SK-N-SH (cell line): Measurements from ENCODE around the gene PSENEN. TPM values are rescaled to one million over a fixed set of nuclear protein-coding genes. Genes with fewer than 3 reads are reported as not detected.

Source experiments
- CTCF ChIA-PET: fragments of 300-600, 350-600 bp; formaldehyde crosslinking; extraction: SDS; loops from one replicate; lab custom pipeline; 2021; lab: Yijun Ruan, JAX
- POLR2A ChIA-PET: fragments of 350-600 bp; sonication (Branson Sonifier 250); formaldehyde crosslinking; extraction: SDS; loops from one replicate; lab custom pipeline; 2020; ENCODE audit warnings: antibody characterized with exemption, inconsistent platforms; lab: Yijun Ruan, JAX
- DNase-seq: peaks from one replicate; pipeline ENCODE4 v3.0.0; 2012
- H2AFZ ChIP-seq: fragments of 200-600 bp; sonication (generic); 2 replicates; pipeline ENCODE4 v1.8.1; 2016; ENCODE audit warnings: antibody characterized with exemption, mild to moderate bottlenecking, low read depth
- H3F3A ChIP-seq: fragments of 200-600 bp; sonication (generic); replicated peaks from 2 replicates; pipeline ENCODE3; 2016; ENCODE audit warnings: antibody characterized with exemption, mild to moderate bottlenecking; ENCODE audit not compliant: insufficient read depth
- H3K27ac ChIP-seq, 2 experiments: fragments of 200-500 bp in 1 of 2; fragments of 200-600 bp in 1 of 2; sonication (Bioruptor generic) in 1 of 2; sonication (generic), shearing (Covaris generic) in 1 of 2; 2 replicates each; pipeline versions ENCODE4 v1.5.1 to v1.6.1; 2014 to 2016; ENCODE audit warnings: low read depth in 2 of 2, inconsistent platforms in 1 of 2, low read length in 1 of 2, mild to moderate bottlenecking in 1 of 2, mixed read lengths in 1 of 2
- H3K27me3 ChIP-seq: fragments of 200-600 bp; sonication (generic), shearing (Covaris generic); 2 replicates; pipeline ENCODE4 v1.6.1; 2016; ENCODE audit warnings: mixed run types; ENCODE audit not compliant: insufficient read depth
- H3K36me3 ChIP-seq, 2 experiments: fragments of 200-500 bp in 1 of 2; fragments of 200-600 bp in 1 of 2; sonication (Bioruptor generic) in 1 of 2; sonication (generic) in 1 of 2; replicated peaks in 1 of 2; 2 replicates each; pipeline versions ENCODE3 to v1.5.1; 2014 to 2016; ENCODE audit warnings: low read length in 1 of 2, mild to moderate bottlenecking in 1 of 2; ENCODE audit not compliant: insufficient read depth in 2 of 2, control insufficient read depth in 1 of 2
- H3K4me1 ChIP-seq, 2 experiments: fragments of 200-500 bp in 1 of 2; fragments of 200-600 bp in 1 of 2; sonication (Bioruptor generic) in 1 of 2; sonication (generic), shearing (Covaris generic) in 1 of 2; 2 replicates each; pipeline versions ENCODE4 v1.5.1 to v1.6.1; 2014 to 2016; ENCODE audit warnings: low read depth in 1 of 2, low read length in 1 of 2, mixed run types in 1 of 2; ENCODE audit not compliant: insufficient read depth in 2 of 2, control insufficient read depth in 1 of 2
- H3K4me2 ChIP-seq: fragments of 200-600 bp; sonication (generic), shearing (Covaris generic); 2 replicates; pipeline ENCODE4 v1.6.1; 2017; ENCODE audit warnings: mixed run types
- H3K4me3 ChIP-seq, 2 experiments: fragments of 200-500 bp in 1 of 2; fragments of 200-600 bp in 1 of 2; sonication (Bioruptor generic) in 1 of 2; sonication (generic), shearing (Covaris generic) in 1 of 2; 2 replicates each; pipeline versions ENCODE4 v1.5.1 to v1.8.1; 2014 to 2016; ENCODE audit warnings: low read depth in 2 of 2, inconsistent platforms in 1 of 2, low read length in 1 of 2, mild to moderate bottlenecking in 1 of 2, mixed read lengths in 1 of 2, moderate library complexity in 1 of 2
- H3K79me2 ChIP-seq: fragments of 200-600 bp; sonication (generic); 2 replicates; pipeline ENCODE4 v1.8.1; 2017; ENCODE audit warnings: mild to moderate bottlenecking; ENCODE audit not compliant: insufficient read depth
- H3K9ac ChIP-seq: fragments of 200-600 bp; sonication (generic); 2 replicates; pipeline ENCODE4 v1.6.1; 2017; ENCODE audit warnings: mixed run types
- H3K9me2 ChIP-seq: fragments of 200-600 bp; sonication (generic); 2 replicates; pipeline ENCODE4 v1.6.1; 2017; ENCODE audit warnings: mixed run types
- H3K9me3 ChIP-seq: fragments of 200-600 bp; sonication (generic); 2 replicates; pipeline ENCODE4 v1.6.1; 2017; ENCODE audit warnings: mixed run types, mild to moderate bottlenecking, moderate library complexity
- H4K20me1 ChIP-seq: fragments of 200-600 bp; sonication (generic); 2 replicates; pipeline ENCODE4 v1.6.1; 2017; ENCODE audit warnings: mild to moderate bottlenecking, mixed run types; ENCODE audit not compliant: insufficient read depth
- ELF1 ChIP-seq: IDR thresholded peaks from 2 replicates; pipeline ENCODE4 v1.4.0; 2012
- FOXM1 ChIP-seq: IDR thresholded peaks from 2 replicates; pipeline ENCODE4 v1.4.0; 2012; ENCODE audit warnings: low read depth, mild to moderate bottlenecking
- GABPA ChIP-seq: IDR thresholded peaks from 2 replicates; pipeline ENCODE4 v1.4.0; 2012; ENCODE audit warnings: low read depth, mild to moderate bottlenecking
- GATA2 ChIP-seq: sonication (generic); formaldehyde crosslinking; IDR thresholded peaks from 2 replicates; pipeline ENCODE4 v1.5.0; 2020; ENCODE audit warnings: mild to moderate bottlenecking, missing genetic modification reagents
- JUND ChIP-seq: IDR thresholded peaks from 2 replicates; pipeline ENCODE4 v1.4.0; 2012
- NRF1 ChIP-seq: IDR thresholded peaks from 2 replicates; pipeline ENCODE4 v1.6.1; 2012; ENCODE audit warnings: low read depth, mild to moderate bottlenecking, low read length
- RAD21 ChIP-seq: IDR thresholded peaks from 2 replicates; pipeline ENCODE4 v1.6.1; 2012; ENCODE audit warnings: mild to moderate bottlenecking, low read length
- REST ChIP-seq: IDR thresholded peaks from 2 replicates; pipeline ENCODE4 v1.6.1; 2012; ENCODE audit warnings: mild to moderate bottlenecking, low read depth, low read length, moderate library complexity
- RFX5 ChIP-seq: IDR thresholded peaks from 2 replicates; pipeline ENCODE4 v1.6.1; 2012; ENCODE audit warnings: mild to moderate bottlenecking, improper control_type of control experiment, low read length
- RXRA ChIP-seq: IDR thresholded peaks from 2 replicates; pipeline ENCODE4 v1.4.0; 2012; ENCODE audit warnings: low read depth, mild to moderate bottlenecking, borderline replicate concordance
- SIN3A ChIP-seq: IDR thresholded peaks from 2 replicates; pipeline ENCODE4 v1.6.1; 2012; ENCODE audit warnings: low read depth, mild to moderate bottlenecking, low read length, moderate library complexity, borderline replicate concordance
- SMC3 ChIP-seq: IDR thresholded peaks from 2 replicates; pipeline ENCODE4 v1.6.1; 2012; ENCODE audit warnings: low read depth, low read length, improper control_type of control experiment
- ZBTB33 ChIP-seq: IDR thresholded peaks from 2 replicates; pipeline ENCODE4 v1.4.0; 2012; ENCODE audit warnings: low read depth, borderline replicate concordance
- WGBS: methylation state at CpG from one replicate; pipeline ENCODE4 v1.1.6; 2017; ENCODE audit warnings: low lambda C conversion rate; 5-methylcytosine and 5-hydroxymethylcytosine counted together
- polyA plus RNA-seq, 3 experiments: library from polyadenylated mRNA; depleted of rRNA; stranded (reverse); fragments of >200 nt; gene quantifications; 2 replicates each; pipeline ENCODE4 v1.2.3, GENCODE V29; 2012
- TF ChIP-seq, protein P1 (sequence below): IDR thresholded peaks from 2 replicates; pipeline ENCODE4 v1.4.0; 2012; ENCODE audit warnings: low read depth, borderline replicate concordance

PSENEN gene
- polyA plus RNA-seq, 1 of the 3 experiments (the other 2 are of a cell fraction) = 99.2 TPM

DNA sequence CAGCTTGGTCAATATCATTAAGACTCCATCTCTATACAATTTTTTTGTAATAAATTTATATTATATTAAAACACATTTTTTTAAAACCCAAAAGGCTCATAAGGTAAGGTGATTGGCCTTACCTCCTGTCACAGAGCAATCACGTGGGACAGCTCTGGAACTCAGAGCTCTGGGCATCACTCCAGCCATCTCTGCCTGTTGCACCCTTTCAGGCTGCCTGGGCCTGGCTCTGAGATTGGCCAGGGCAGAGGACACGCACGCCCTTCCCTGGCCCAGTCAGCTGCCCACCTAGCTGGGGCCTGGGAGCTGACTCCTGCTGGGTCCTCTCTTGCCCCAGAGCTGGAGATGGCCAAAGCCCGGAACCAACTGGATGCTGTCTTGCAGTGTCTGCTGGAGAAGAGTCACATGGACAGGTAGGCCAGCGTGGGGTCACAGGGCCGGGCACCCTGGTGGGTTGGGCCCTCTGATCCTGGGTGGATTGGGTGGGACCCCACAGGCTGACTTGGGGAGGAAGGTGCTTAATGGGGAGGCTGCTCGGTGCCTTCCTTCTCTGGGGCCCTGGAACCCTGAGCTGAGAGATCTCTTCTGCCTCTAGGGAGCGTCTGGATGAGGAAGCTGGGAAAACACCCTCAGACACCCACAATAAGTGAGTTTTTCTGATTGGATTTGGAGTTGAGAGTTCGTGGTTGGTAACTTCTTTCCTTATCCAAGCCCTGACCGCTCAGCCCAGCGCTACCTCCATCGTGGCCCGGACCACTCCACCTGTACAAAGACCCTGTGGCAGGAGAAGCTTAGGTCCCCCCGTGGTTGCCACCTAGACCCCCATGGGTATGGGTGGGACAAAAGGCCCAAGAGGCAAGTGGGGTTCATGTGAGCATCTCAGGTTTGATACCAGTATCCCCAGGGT is 6.6 kb downstream of the PSENEN start:
- WGBS = 95% methylated on average over 12 of the region's 14 CpGs
- H3K4me2 ChIP-seq = no peak overlapping the region
- H3K27ac ChIP-seq = no peak overlapping the region
- no peaks in the 10 kb centered on the region for H4K20me1 ChIP-seq
- ChIA-PET POLR2A (no interaction called here), CTCF (interaction anchor here (1.8 kb wide), 1 partner anchor 68 kb away, joined by 6 read pairs; no protein-coding TSS in a partner anchor)
- no peak overlapping the region for H3K4me3 ChIP-seq
- no peak overlapping the region for H3K9ac ChIP-seq
- no peaks in the 10 kb centered on the region for H3K9me3 ChIP-seq
- no peaks in the 10 kb centered on the region for H3K9me2 ChIP-seq
- peaks cover 35% of the 10 kb centered on the region for H3K79me2 ChIP-seq
- DNase-seq = no peak
- H3K27me3 ChIP-seq = no peaks in the 10 kb centered on the region
- no peak for TF ChIP-seq FOXM1
- TF ChIP-seq RAD21 = no peak
- TF ChIP-seq ELF1 = no peak
- TF ChIP-seq SMC3 = no peak
- no peak for TF ChIP-seq SIN3A
- no peak for TF ChIP-seq GATA2
- no peak for TF ChIP-seq REST
- TF ChIP-seq, protein P1, sequence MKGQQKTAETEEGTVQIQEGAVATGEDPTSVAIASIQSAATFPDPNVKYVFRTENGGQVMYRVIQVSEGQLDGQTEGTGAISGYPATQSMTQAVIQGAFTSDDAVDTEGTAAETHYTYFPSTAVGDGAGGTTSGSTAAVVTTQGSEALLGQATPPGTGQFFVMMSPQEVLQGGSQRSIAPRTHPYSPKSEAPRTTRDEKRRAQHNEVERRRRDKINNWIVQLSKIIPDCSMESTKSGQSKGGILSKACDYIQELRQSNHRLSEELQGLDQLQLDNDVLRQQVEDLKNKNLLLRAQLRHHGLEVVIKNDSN = no peak
- TF ChIP-seq JUND = no peak
- TF ChIP-seq, all 33 proteins: peak for 0
- H3K4me1 ChIP-seq = peaks cover 9 to 11% of the 10 kb centered on the region in 2 experiments; a peak in 3 of 4 replicates
- H3K36me3 ChIP-seq = peaks cover 11 to 32% of the 10 kb centered on the region in 2 experiments
- H2AFZ ChIP-seq = no peak overlapping the region
- H3F3A ChIP-seq = peaks cover 11% of the 10 kb centered on the region

DNA sequence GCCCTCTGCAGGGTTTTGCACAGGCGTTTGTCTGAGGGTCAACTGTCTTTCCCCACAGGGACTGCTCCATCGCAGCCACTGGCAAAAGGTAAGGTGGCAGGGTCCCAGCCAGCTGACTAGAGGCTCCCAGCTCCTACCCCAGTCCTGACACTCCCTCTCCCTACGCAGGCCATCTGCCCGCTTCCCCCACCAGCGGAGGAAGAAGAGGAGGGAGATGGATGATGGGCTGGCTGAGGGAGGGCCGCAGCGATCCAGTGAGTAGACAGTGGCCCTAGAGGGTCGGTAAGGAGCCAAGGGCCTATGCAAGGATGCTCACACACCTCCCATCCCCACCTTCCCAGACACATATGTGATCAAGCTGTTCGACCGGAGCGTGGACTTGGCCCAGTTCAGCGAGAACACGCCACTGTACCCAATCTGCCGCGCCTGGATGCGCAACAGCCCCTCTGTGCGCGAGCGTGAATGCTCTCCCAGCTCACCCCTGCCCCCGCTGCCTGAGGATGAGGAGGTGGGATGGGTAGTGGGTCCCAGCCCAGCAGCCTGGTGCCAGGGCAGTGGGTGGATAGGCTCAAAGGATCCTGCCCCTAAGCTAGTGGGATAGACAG is 7.4 kb downstream of the PSENEN start:
- no peaks in the 10 kb centered on the region for H3K9me2 ChIP-seq
- no peaks in the 10 kb centered on the region for H3K9me3 ChIP-seq
- no peak for DNase-seq
- ChIA-PET CTCF (interaction anchor here (1.8 kb wide), 1 partner anchor 67 kb away, joined by 6 read pairs; no protein-coding TSS in a partner anchor), POLR2A (no interaction called here)
- H3K27ac ChIP-seq = no peak overlapping the region
- no peaks in the 10 kb centered on the region for H3K27me3 ChIP-seq
- peaks cover 11% of the 10 kb centered on the region for H3F3A ChIP-seq
- H3K4me2 ChIP-seq = no peak overlapping the region
- no peak overlapping the region for H2AFZ ChIP-seq
- WGBS = 93% methylated on average over 7 of the region's 20 CpGs
- peaks cover 9 to 15% of the 10 kb centered on the region in 2 experiments; a peak in 2 of 4 replicates for H3K4me1 ChIP-seq
- peaks cover 6 to 32% of the 10 kb centered on the region in 2 experiments for H3K36me3 ChIP-seq
- no peak overlapping the region for H3K4me3 ChIP-seq
- H3K79me2 ChIP-seq = peaks cover 28% of the 10 kb centered on the region
- no peak overlapping the region for H3K9ac ChIP-seq
- no peaks in the 10 kb centered on the region for H4K20me1 ChIP-seq
- TF ChIP-seq RAD21 (no peak), RFX5 (no peak), RXRA (no peak), ZBTB33 (no peak), NRF1 (no peak), GABPA (no peak)
- TF ChIP-seq, protein P1 = no peak
